ENCODE results near the gene DENND4B.

Gene DENND4B

GRCh38 chr1:153883223-153883622 lies 63.3 kb downstream of the DENND4B start:
- no peaks in the 10 kb centered on the region for H3K36me3 ChIP-seq (ENCODE audit: control insufficient read depth, insufficient read depth, low read length)
- no peak overlapping the region for H3K27ac ChIP-seq (ENCODE audit: insufficient read depth, low read depth, low read length, poor library complexity, severe bottlenecking)
- WGBS, 2 experiments = 91 to 98% methylated on average over 4 of the region's 4 CpGs
- peaks cover 24% of the 10 kb centered on the region for H3K4me1 ChIP-seq (ENCODE audit: control insufficient read depth, insufficient read depth, low read length)
- H3K27me3 ChIP-seq (ENCODE audit: control insufficient read depth, insufficient read depth, low read length, poor library complexity, severe bottlenecking) = no peaks in the 10 kb centered on the region
- no peak overlapping the region for H3K4me3 ChIP-seq (ENCODE audit: insufficient read depth, low read depth, low read length)
- H3K9me3 ChIP-seq (ENCODE audit: control insufficient read depth, low read length) = no peaks in the 10 kb centered on the region

GRCh38 chr1:153882296-153882912 lies 64.1 kb downstream of the DENND4B start:
- no peaks in the 10 kb centered on the region for H3K27me3 ChIP-seq (ENCODE audit: control insufficient read depth, insufficient read depth, low read length, poor library complexity, severe bottlenecking)
- H3K4me1 ChIP-seq (ENCODE audit: control insufficient read depth, insufficient read depth, low read length) = peaks cover 24% of the 10 kb centered on the region
- no peak overlapping the region for H3K4me3 ChIP-seq (ENCODE audit: insufficient read depth, low read depth, low read length)
- no peaks in the 10 kb centered on the region for H3K36me3 ChIP-seq (ENCODE audit: control insufficient read depth, insufficient read depth, low read length)
- 75 to 76% methylated on average over 3 of the region's 3 CpGs for WGBS, 2 experiments
- peak overlapping the region; percentile 52 for H3K27ac ChIP-seq (ENCODE audit: insufficient read depth, low read depth, low read length, poor library complexity, severe bottlenecking)
- H3K9me3 ChIP-seq (ENCODE audit: control insufficient read depth, low read length) = no peaks in the 10 kb centered on the region

GRCh38 chr1:153881751-153882150 lies 64.8 kb downstream of the DENND4B start:
- H3K27me3 ChIP-seq (ENCODE audit: control insufficient read depth, insufficient read depth, low read length, poor library complexity, severe bottlenecking) = no peaks in the 10 kb centered on the region
- no peaks in the 10 kb centered on the region for H3K9me3 ChIP-seq (ENCODE audit: control insufficient read depth, low read length)
- peaks cover 24% of the 10 kb centered on the region for H3K4me1 ChIP-seq (ENCODE audit: control insufficient read depth, insufficient read depth, low read length)
- H3K27ac ChIP-seq (ENCODE audit: insufficient read depth, low read depth, low read length, poor library complexity, severe bottlenecking) = peak overlapping the region; percentile 47
- H3K4me3 ChIP-seq (ENCODE audit: insufficient read depth, low read depth, low read length) = no peak overlapping the region
- WGBS, 2 experiments = 58 to 65% methylated on average over 8 to 9 of the region's 9 CpGs
- no peaks in the 10 kb centered on the region for H3K36me3 ChIP-seq (ENCODE audit: control insufficient read depth, insufficient read depth, low read length)

GRCh38 chr1:153880962-153881361 lies 65.6 kb downstream of the DENND4B start:
- no peak overlapping the region for H3K4me3 ChIP-seq (ENCODE audit: insufficient read depth, low read depth, low read length)
- 92 to 96% methylated on average over 5 of the region's 5 CpGs for WGBS, 2 experiments

GRCh38 chr1:153880024-153880423 lies 66.5 kb downstream of the DENND4B start:
- Histone ChIP-seq H3K36me3 (ENCODE audit: control insufficient read depth, insufficient read depth, low read length) (no peaks in the 10 kb centered on the region), H3K4me3 (ENCODE audit: insufficient read depth, low read depth, low read length) (no peak overlapping the region), H3K27me3 (ENCODE audit: control insufficient read depth, insufficient read depth, low read length, poor library complexity, severe bottlenecking) (no peaks in the 10 kb centered on the region), H3K4me1 (ENCODE audit: control insufficient read depth, insufficient read depth, low read length) (peaks cover 24% of the 10 kb centered on the region), H3K9me3 (ENCODE audit: control insufficient read depth, low read length) (no peaks in the 10 kb centered on the region), H3K27ac (ENCODE audit: insufficient read depth, low read depth, low read length, poor library complexity, severe bottlenecking) (no peak overlapping the region)
- 91% methylated on average over 8 of the region's 9 CpGs for WGBS, 2 experiments

More at GRCh38 chr1:153880962-153881361, 65.6 kb downstream of the DENND4B start:
- H3K36me3 ChIP-seq (ENCODE audit: control insufficient read depth, insufficient read depth, low read length) = no peaks in the 10 kb centered on the region
- H3K4me1 ChIP-seq (ENCODE audit: control insufficient read depth, insufficient read depth, low read length) = peaks cover 24% of the 10 kb centered on the region
- H3K9me3 ChIP-seq (ENCODE audit: control insufficient read depth, low read length) = no peaks in the 10 kb centered on the region
- H3K27me3 ChIP-seq (ENCODE audit: control insufficient read depth, insufficient read depth, low read length, poor library complexity, severe bottlenecking) = no peaks in the 10 kb centered on the region
- no peak overlapping the region for H3K27ac ChIP-seq (ENCODE audit: insufficient read depth, low read depth, low read length, poor library complexity, severe bottlenecking)

Measured in ectodermal cell (in vitro differentiated cells).